Measurements from ENCODE around the gene ANO10.

DNA sequence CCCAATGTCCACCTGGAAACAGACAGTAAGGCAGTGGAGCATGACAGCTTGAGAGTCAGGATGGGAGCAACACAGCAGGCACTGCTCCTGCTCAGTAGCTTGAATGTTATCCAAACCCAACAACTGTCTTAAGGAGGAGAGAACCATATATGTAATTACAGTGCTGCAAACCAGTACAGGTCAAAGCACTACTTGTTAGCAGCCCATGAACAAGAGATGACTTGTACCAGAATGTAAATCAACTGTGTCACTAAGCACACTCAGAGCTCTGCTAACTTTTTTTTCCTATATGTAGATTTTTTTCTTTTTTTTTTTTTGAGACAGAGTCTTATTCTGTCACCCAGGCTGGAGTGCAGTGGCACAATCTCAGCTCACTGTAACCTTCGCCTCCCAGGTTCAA lies 87.1 kb downstream of the ANO10 start:
- TF ChIP-seq RAD21 (conservative IDR thresholded peaks at IDR 0.05) = no peak
- TF ChIP-seq, protein P1, sequence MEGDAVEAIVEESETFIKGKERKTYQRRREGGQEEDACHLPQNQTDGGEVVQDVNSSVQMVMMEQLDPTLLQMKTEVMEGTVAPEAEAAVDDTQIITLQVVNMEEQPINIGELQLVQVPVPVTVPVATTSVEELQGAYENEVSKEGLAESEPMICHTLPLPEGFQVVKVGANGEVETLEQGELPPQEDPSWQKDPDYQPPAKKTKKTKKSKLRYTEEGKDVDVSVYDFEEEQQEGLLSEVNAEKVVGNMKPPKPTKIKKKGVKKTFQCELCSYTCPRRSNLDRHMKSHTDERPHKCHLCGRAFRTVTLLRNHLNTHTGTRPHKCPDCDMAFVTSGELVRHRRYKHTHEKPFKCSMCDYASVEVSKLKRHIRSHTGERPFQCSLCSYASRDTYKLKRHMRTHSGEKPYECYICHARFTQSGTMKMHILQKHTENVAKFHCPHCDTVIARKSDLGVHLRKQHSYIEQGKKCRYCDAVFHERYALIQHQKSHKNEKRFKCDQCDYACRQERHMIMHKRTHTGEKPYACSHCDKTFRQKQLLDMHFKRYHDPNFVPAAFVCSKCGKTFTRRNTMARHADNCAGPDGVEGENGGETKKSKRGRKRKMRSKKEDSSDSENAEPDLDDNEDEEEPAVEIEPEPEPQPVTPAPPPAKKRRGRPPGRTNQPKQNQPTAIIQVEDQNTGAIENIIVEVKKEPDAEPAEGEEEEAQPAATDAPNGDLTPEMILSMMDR (IDR thresholded peaks at IDR 0.05; ENCODE audit: poor library complexity, severe bottlenecking) = no peak
- TF ChIP-seq POLR2AphosphoS5 (IDR thresholded peaks at IDR 0.05) = no peak

All from neural cell (in vitro differentiated cells).